OCI-LY3 (cell line): ENCODE results near the gene B4GALT1.

Source experiments
- CTCF ChIP-seq: fragments of 200-600, 300-600 bp; sonication (generic); IDR thresholded peaks from 2 replicates; pipeline ENCODE4 v1.5.1; 2014; ENCODE audit warnings: antibody characterized with exemption, low read length, low read depth
- EZH2phosphoT487 ChIP-seq: fragments of 200-600 bp; shearing (Covaris generic); IDR thresholded peaks from 2 replicates; pipeline ENCODE4 v1.6.1; 2018; ENCODE audit warnings: antibody characterized with exemption, mixed run types, low read depth

DNA sequence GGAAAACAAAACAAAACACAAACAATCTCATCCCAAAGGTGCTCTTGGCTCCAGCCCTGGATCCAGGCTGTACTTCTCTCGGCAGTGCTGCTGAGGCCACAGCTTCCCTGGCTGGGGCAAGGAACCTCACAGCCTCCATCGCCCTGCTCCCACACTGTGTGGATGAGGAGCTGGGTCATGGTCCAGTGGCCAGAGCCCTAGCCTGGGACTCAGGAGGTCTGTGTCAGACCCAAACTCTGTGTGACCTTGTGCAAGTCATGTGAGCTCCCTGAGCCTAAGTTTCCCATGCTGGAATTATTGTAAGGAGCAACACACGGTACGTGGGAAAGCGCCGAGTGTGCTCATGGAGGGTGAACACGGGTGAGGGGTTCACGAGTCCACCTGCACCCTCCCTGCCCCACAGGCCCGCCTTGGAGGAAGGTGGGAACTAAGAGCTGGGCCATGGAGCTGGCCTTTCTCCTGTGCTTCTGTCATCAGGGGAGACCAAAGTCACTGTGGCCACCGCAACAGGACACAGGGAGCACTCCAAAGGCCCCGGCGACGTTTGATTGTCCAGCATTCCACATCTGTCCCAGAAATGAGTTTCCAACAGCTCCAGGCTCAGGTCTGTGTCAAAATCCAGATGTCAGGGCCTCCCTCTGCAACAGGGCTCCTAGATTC is 64.5 kb downstream of the B4GALT1 start:
- TF ChIP-seq EZH2phosphoT487 (no peak), CTCF (no peak)
